ENCODE data around the gene ATP11A.

The ATP11A gene

GRCh38 chr13:112726016-112726767 is 36.4 kb downstream of the ATP11A start:
- no peak for DNase-seq

- DNase-seq: no peak
These were observed 37.7 kb downstream of the ATP11A start for GRCh38 chr13:112727581-112727980.

- DNase-seq: no peak
These were observed 38.7 kb downstream of the ATP11A start for GRCh38 chr13:112728375-112729126.

GRCh38 chr13:112729408-112729807 is 39.6 kb downstream of the ATP11A start:
- no peak for DNase-seq

- no peak for DNase-seq
These were observed 40.4 kb downstream of the ATP11A start for GRCh38 chr13:112730157-112730671.

- no peak for DNase-seq
These were observed 42.1 kb downstream of the ATP11A start for GRCh38 chr13:112731667-112732616.

- DNase-seq: no peak
These were observed 42.8 kb downstream of the ATP11A start for GRCh38 chr13:112732679-112733078.

- DNase-seq: no peak
These were observed 43.3 kb downstream of the ATP11A start for GRCh38 chr13:112733112-112733511.

GRCh38 chr13:112733661-112734379 is 44.0 kb downstream of the ATP11A start:
- no peak for DNase-seq

- DNase-seq: no peak
These were observed 45.1 kb downstream of the ATP11A start for GRCh38 chr13:112734696-112735547.

- no peak for DNase-seq
These were observed 46.0 kb downstream of the ATP11A start for GRCh38 chr13:112735791-112736190.

- DNase-seq: no peak
These were observed 47.5 kb downstream of the ATP11A start for GRCh38 chr13:112737294-112737693.

- DNase-seq: no peak
These were observed 48.8 kb downstream of the ATP11A start for GRCh38 chr13:112738606-112739005.

GRCh38 chr13:112740502-112741131 is 50.8 kb downstream of the ATP11A start:
- DNase-seq: no peak

- no peak for DNase-seq
These were observed 51.4 kb downstream of the ATP11A start for GRCh38 chr13:112741185-112741755.

- DNase-seq: no peak
These were observed 52.2 kb downstream of the ATP11A start for GRCh38 chr13:112741835-112742570.

GRCh38 chr13:112742583-112742982 is 52.7 kb downstream of the ATP11A start:
- no peak for DNase-seq

GRCh38 chr13:112743451-112744167 is 53.8 kb downstream of the ATP11A start:
- DNase-seq: no peak

All from CD4-positive, alpha-beta T cell treated with Interleukin-6 for 4 hours (primary cell).